Esophagus squamous epithelium (tissue), 5 donors: ENCODE data around the gene MYPOP. TPM values are rescaled to one million over a fixed set of nuclear protein-coding genes. Genes with fewer than 3 reads are reported as not detected.

ENCODE experiments used
- DNase-seq: peaks from one replicate; lab custom pipeline; 2025; lab: John Stamatoyannopoulos, UW
- H3K27ac ChIP-seq, 4 donors: fragments of 200-600 bp; sonication (generic); one replicate each; pipeline ENCODE4 v1.5.1; 2016 to 2019; ENCODE audit warnings: mild to moderate bottlenecking in 1 of 4
- H3K27me3 ChIP-seq, 4 donors: fragments of 200-600 bp; sonication (generic); 1 replicate in 3 of 4; 2 replicates in 1 of 4; pipeline versions ENCODE4 v1.5.1 to v1.6.0; 2017 to 2021; ENCODE audit warnings: antibody characterized with exemption in 1 of 4
- H3K36me3 ChIP-seq, 3 donors: fragments of 200-600 bp; sonication (generic); one replicate each; pipeline ENCODE4 v1.5.1; 2016 to 2019
- H3K4me1 ChIP-seq, 3 donors: fragments of 200-600 bp; sonication (generic); one replicate each; pipeline ENCODE4 v1.5.1; 2017 to 2019
- H3K4me3 ChIP-seq, 4 donors: fragments of 200-600 bp; sonication (generic); 1 replicate in 3 of 4; 2 replicates in 1 of 4; pipeline ENCODE4 v1.5.1; 2016 to 2019; ENCODE audit warnings: mild to moderate bottlenecking in 2 of 4, moderate library complexity in 1 of 4
- H3K9me3 ChIP-seq, 3 donors: fragments of 200-600 bp; sonication (generic); one replicate each; pipeline ENCODE4 v1.5.1; 2016 to 2019
- CTCF ChIP-seq, 6 experiments: fragments of 450-650 bp in 4 of 6; fragments of 200-600 bp in 2 of 6; sonication (generic) in 2 of 6; IDR thresholded peaks; one replicate each; pipeline ENCODE4 v1.5.1; 2016 to 2019; ENCODE audit warnings: antibody characterized with exemption in 6 of 6, mild to moderate bottlenecking in 4 of 6, moderate library complexity in 4 of 6
- POLR2A ChIP-seq, 4 donors: fragments of 450-650 bp; IDR thresholded peaks; one replicate each; pipeline ENCODE4 v1.6.1; 2017; ENCODE audit warnings: antibody characterized with exemption in 4 of 4, mild to moderate bottlenecking in 4 of 4, moderate library complexity in 3 of 4
- WGBS, 2 donors: methylation state at CpG; one replicate each; pipeline ENCODE4 v1.1.5; 2018; 5-methylcytosine and 5-hydroxymethylcytosine counted together
- intact Hi-C: fragments of 100-400 bp; cut with DNase I; formaldehyde crosslinking; loops from one replicate; pipeline ENCODE4 v1.15.0; 2022
- total RNA-seq, 4 donors: library from RNA; depleted of rRNA; stranded (reverse); fragments of >200 nt; gene quantifications; one replicate each; pipeline ENCODE4 v1.1.0, GENCODE V29; 2016
- donor health status: DM: yes; HTN: yes; CAD: no.

Gene MYPOP
- total RNA-seq, 4 donors from 2014 or later = 2.3 to 5.7 (median 4.2) TPM

GRCh38 chr19:45881082-45881908 is 21.1 kb downstream of the MYPOP start:
- intact Hi-C loops = no loop called here
- Histone ChIP-seq H3K4me3 (no peak overlapping the region), H3K4me1 (peaks cover 35 to 69% (median 35%) of the 10 kb centered on the region in 3 donors), H3K27me3 (peaks cover 0 to 8% (median 0%) of the 10 kb centered on the region in 4 donors), H3K9me3 (no peaks in the 10 kb centered on the region), H3K36me3 (peaks cover 0 to 12% (median 0%) of the 10 kb centered on the region in 3 donors), H3K27ac (no peak overlapping the region)
- WGBS, 2 donors = 81 to 84% methylated on average over 6 to 9 of the region's 10 CpGs
- DNase-seq = no peak
- no peak for TF ChIP-seq POLR2A (IDR thresholded peaks at IDR 0.05)
- TF ChIP-seq CTCF (IDR thresholded peaks at IDR 0.05) = no peak

- Histone ChIP-seq H3K27ac (no peak overlapping the region), H3K4me3 (no peak overlapping the region), H3K36me3 (peaks cover 0 to 12% (median 0%) of the 10 kb centered on the region in 3 donors), H3K4me1 (peaks cover 30 to 63% (median 32%) of the 10 kb centered on the region in 3 donors), H3K9me3 (no peaks in the 10 kb centered on the region), H3K27me3 (peaks cover 0 to 13% (median 0%) of the 10 kb centered on the region in 4 donors)
- TF ChIP-seq POLR2A (IDR thresholded peaks at IDR 0.05) = no peak
- no peak for TF ChIP-seq CTCF (IDR thresholded peaks at IDR 0.05)
- intact Hi-C loops = no loop called here
- DNase-seq = no peak
- WGBS, 2 donors = 89 to 90% methylated on average over 2 of the region's 2 CpGs
Observed at GRCh38 chr19:45879971-45880370, 22.4 kb downstream of the MYPOP start.

- Histone ChIP-seq H3K9me3 (no peaks in the 10 kb centered on the region), H3K27ac (no peak overlapping the region), H3K4me1 (peaks cover 21 to 53% (median 23%) of the 10 kb centered on the region in 3 donors), H3K4me3 (no peak overlapping the region), H3K27me3 (peaks cover 0 to 13% (median 0%) of the 10 kb centered on the region in 4 donors), H3K36me3 (peaks cover 0 to 4% (median 0%) of the 10 kb centered on the region in 3 donors)
- TF ChIP-seq POLR2A (IDR thresholded peaks at IDR 0.05) (no peak), CTCF (IDR thresholded peaks at IDR 0.05) (no peak)
- intact Hi-C loops = no loop called here
- DNase-seq = no peak
- WGBS, 2 donors = 50% methylated on average over 2 to 7 of the region's 8 CpGs
Observed at GRCh38 chr19:45879055-45879454, 23.4 kb downstream of the MYPOP start.

GRCh38 chr19:45878043-45878794 is 24.2 kb downstream of the MYPOP start:
- Histone ChIP-seq H3K4me3 (no peak overlapping the region), H3K27me3 (peaks cover 0 to 13% (median 0%) of the 10 kb centered on the region in 4 donors), H3K36me3 (no peaks in the 10 kb centered on the region), H3K9me3 (no peaks in the 10 kb centered on the region), H3K4me1 (peaks cover 15 to 45% (median 16%) of the 10 kb centered on the region in 3 donors), H3K27ac (peak overlapping the region in 1 of 4 donors; percentile 12)
- 64 to 69% methylated on average over 6 to 7 of the region's 11 CpGs for WGBS, 2 donors
- DNase-seq = no peak
- TF ChIP-seq CTCF (IDR thresholded peaks at IDR 0.05) (no peak), POLR2A (IDR thresholded peaks at IDR 0.05) (peak in 1 of 4 donors; percentile 19)
- intact Hi-C loops = no loop called here
